Activated CD8-positive, alpha-beta T cell treated with anti-CD3 and anti-CD28 coated beads, Interleukin-2, amount 10 ng/mL, durations not matched to agents 7 days and 5 days (primary cell): Measurements from ENCODE around the gene TSPAN15. TPM values are rescaled to one million over a fixed set of nuclear protein-coding genes. Genes with fewer than 3 reads are reported as not detected.

Experiments
- ATAC-seq: fragments of 150-1000 bp; cut with Tn5 transposase; one replicate; pipeline ENCODE4 v1.10.0; 2021; ENCODE audit warnings: moderate library complexity
- CTCF ChIA-PET: fragments of 350-600 bp; sonication (Branson Sonifier 250); formaldehyde crosslinking; loops from one replicate; lab custom pipeline; 2021; ENCODE audit warnings: antibody characterized with exemption; lab: Charles Lee
- POLR2A ChIA-PET: fragments of 350-600 bp; sonication (Branson Sonifier 250); formaldehyde crosslinking; loops from one replicate; lab custom pipeline; 2021; ENCODE audit warnings: antibody characterized with exemption; lab: Charles Lee
- DNase-seq: peaks from one replicate; pipeline ENCODE4 v3.0.0-alpha.2; 2020
- H3K27ac Mint-ChIP-seq: one replicate; pipeline ENCODE4 v1.8.0; 2021; ENCODE audit warnings: mild to moderate bottlenecking, mixed read lengths
- H3K27me3 Mint-ChIP-seq: one replicate; pipeline ENCODE4 v1.8.0; 2021; ENCODE audit warnings: low read depth, mixed read lengths
- H3K36me3 Mint-ChIP-seq: one replicate; pipeline ENCODE4 v1.8.0; 2021; ENCODE audit warnings: low read depth, mixed read lengths
- H3K4me1 Mint-ChIP-seq: one replicate; pipeline ENCODE4 v1.8.0; 2021; ENCODE audit warnings: low read depth, mixed read lengths
- H3K4me3 Mint-ChIP-seq: one replicate; pipeline ENCODE4 v1.8.0; 2021; ENCODE audit warnings: mild to moderate bottlenecking, mixed read lengths
- H3K9me3 Mint-ChIP-seq: one replicate; pipeline ENCODE4 v1.8.0; 2022; ENCODE audit warnings: mixed read lengths; ENCODE audit not compliant: insufficient read depth
- total RNA-seq, 2 experiments: library from RNA; stranded (reverse); gene quantifications; one replicate each; pipeline ENCODE4 v1.2.3, GENCODE V29; 2021

TSPAN15 gene
- total RNA-seq, 2 experiments from 2014 or later = 3.8 to 4.7 TPM

GRCh38 chr10:69434169-69434568, 17.1 kb upstream of the TSPAN15 start:
- Mint-ChIP-seq H3K4me3 (no peak overlapping the region), H3K36me3 (no peaks in the 10 kb centered on the region), H3K9me3 (no peaks in the 10 kb centered on the region), H3K4me1 (no peaks in the 10 kb centered on the region), H3K27ac (no peak overlapping the region), H3K27me3 (peaks cover 25% of the 10 kb centered on the region)
- DNase-seq (no peak), ATAC-seq (no peak)
- POLR2A ChIA-PET = interaction anchor here (0.9 kb wide), 1 partner anchor 71 kb away, joined by 3 read pairs; no protein-coding TSS in a partner anchor
- CTCF ChIA-PET = interaction anchor here (1.2 to 1.6 kb wide), 2 partner anchors 26 to 73 kb away, joined by 3 read pairs; no protein-coding TSS in a partner anchor

- Mint-ChIP-seq H3K9me3 (no peaks in the 10 kb centered on the region), H3K27me3 (peaks cover 27% of the 10 kb centered on the region), H3K36me3 (no peaks in the 10 kb centered on the region), H3K4me3 (no peak overlapping the region), H3K27ac (no peak overlapping the region), H3K4me1 (peaks cover 2% of the 10 kb centered on the region)
- DNase-seq (no peak), ATAC-seq (no peak)
- ChIA-PET POLR2A (no interaction called here), CTCF (interaction anchor here (1.2 to 1.6 kb wide), 2 partner anchors 27 to 72 kb away, joined by 3 read pairs; no protein-coding TSS in a partner anchor)
These were observed 16.3 kb upstream of the TSPAN15 start for GRCh38 chr10:69434926-69435325.

DNA sequence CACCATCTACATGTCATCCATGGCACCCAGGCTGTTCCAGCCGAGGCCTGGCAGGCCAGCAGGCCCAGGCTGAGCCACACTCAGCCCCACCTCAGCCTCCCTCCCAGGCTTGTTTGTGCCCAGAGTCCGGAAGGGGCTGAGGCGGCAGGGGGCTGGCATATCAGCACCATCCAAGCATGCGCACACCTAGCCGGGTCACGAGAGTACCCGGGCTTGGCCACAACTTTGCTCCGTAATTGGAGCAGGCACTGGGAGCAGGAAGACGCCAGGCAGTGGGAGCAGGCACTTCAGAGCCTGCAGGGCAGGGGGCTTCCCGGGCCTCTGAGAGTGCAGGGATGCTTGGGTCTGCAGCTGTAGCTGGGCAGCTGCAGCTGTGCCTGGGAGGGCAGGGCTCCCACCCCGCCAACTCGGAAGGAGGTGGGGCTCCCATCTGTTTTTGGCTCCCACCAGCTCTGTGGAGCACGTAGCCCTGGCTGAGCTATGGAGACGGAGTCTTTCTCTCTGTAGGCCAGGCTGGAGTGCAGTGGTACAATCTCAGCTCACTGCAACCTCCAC, 15.2 kb upstream of the TSPAN15 start:
- Mint-ChIP-seq H3K27me3 (peaks cover 30% of the 10 kb centered on the region), H3K4me1 (peaks cover 4% of the 10 kb centered on the region), H3K9me3 (no peaks in the 10 kb centered on the region), H3K36me3 (no peaks in the 10 kb centered on the region), H3K4me3 (no peak overlapping the region), H3K27ac (no peak overlapping the region)
- ATAC-seq (no peak), DNase-seq (no peak)
- POLR2A ChIA-PET = no interaction called here
- CTCF ChIA-PET = interaction anchor here (0.7 kb wide), 1 partner anchor 13 kb away, joined by 3 read pairs; no protein-coding TSS in a partner anchor

GRCh38 chr10:69437321-69438259, 13.7 kb upstream of the TSPAN15 start:
- Mint-ChIP-seq H3K9me3 (no peaks in the 10 kb centered on the region), H3K4me3 (no peak overlapping the region), H3K4me1 (peaks cover 4% of the 10 kb centered on the region), H3K27me3 (peaks cover 33% of the 10 kb centered on the region), H3K27ac (no peak overlapping the region), H3K36me3 (no peaks in the 10 kb centered on the region)
- POLR2A ChIA-PET = no interaction called here
- CTCF ChIA-PET = no interaction called here
- DNase-seq (no peak), ATAC-seq (no peak)

DNA sequence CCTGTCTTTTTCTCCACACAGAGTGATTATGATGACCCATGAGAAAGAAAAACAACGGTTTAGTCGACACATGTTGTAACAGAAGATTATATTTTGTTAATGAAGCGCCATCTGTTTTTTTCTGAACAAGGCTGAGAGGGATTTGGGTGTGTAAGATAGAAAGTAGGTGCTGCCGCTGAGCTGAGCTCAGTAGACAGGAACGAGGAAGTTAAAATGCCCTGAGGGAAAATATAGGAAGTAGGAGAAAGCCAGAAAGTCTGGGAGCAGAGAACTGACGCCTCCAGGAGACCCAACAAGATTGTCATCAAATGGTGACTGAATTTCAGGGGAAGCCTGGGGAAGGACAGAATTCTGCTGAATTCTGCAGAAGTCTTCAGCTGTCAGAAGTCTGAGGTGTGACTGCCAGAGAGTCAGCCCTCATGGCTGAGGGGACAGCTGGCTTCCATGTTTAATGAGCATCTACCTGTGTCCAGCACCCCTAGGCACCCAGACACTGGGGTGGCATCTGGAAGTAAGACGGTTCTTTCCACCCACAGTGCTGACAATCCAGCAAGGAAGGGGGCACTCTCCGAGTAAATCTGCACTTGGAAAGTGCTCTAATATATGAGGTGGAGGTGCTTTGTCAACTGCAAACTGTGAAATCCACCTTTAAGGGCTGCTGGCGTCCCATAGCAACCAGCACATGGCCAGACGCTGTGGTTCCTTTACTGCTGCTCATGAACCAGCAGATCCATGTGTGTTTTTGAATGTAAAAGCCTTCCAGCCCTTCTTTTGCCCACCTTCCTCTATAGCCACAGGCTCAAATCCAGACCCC, 12.5 kb upstream of the TSPAN15 start:
- H3K27ac Mint-ChIP-seq = no peak overlapping the region
- CTCF ChIA-PET = interaction anchor here (1.1 kb wide), 1 partner anchor 13 kb away, joined by 3 read pairs; no protein-coding TSS in a partner anchor
- H3K9me3 Mint-ChIP-seq = no peaks in the 10 kb centered on the region
- H3K4me1 Mint-ChIP-seq = peaks cover 4% of the 10 kb centered on the region
- peaks cover 28% of the 10 kb centered on the region for H3K27me3 Mint-ChIP-seq
- POLR2A ChIA-PET = no interaction called here
- ATAC-seq = no peak
- no peak for DNase-seq
- H3K36me3 Mint-ChIP-seq = no peaks in the 10 kb centered on the region
- no peak overlapping the region for H3K4me3 Mint-ChIP-seq

GRCh38 chr10:69439350-69439739, 11.9 kb upstream of the TSPAN15 start:
- ATAC-seq (no peak), DNase-seq (no peak)
- Mint-ChIP-seq H3K9me3 (no peaks in the 10 kb centered on the region), H3K4me3 (no peak overlapping the region), H3K27me3 (peaks cover 26% of the 10 kb centered on the region), H3K27ac (no peak overlapping the region), H3K4me1 (peaks cover 4% of the 10 kb centered on the region), H3K36me3 (no peaks in the 10 kb centered on the region)
- ChIA-PET POLR2A (no interaction called here), CTCF (interaction anchor here (1.1 to 1.6 kb wide), 2 partner anchors 11 to 14 kb away, joined by 3 to 6 read pairs; no protein-coding TSS in a partner anchor)

- Mint-ChIP-seq H3K27ac (no peak overlapping the region), H3K4me1 (peaks cover 4% of the 10 kb centered on the region), H3K27me3 (peaks cover 28% of the 10 kb centered on the region), H3K9me3 (no peaks in the 10 kb centered on the region), H3K4me3 (no peak overlapping the region), H3K36me3 (no peaks in the 10 kb centered on the region)
- ATAC-seq (no peak), DNase-seq (no peak)
- CTCF ChIA-PET = interaction anchor here (0.7 to 1.6 kb wide), 4 partner anchors 9 to 67 kb away, joined by 3 to 6 read pairs (median 4); no protein-coding TSS in a partner anchor
- POLR2A ChIA-PET = no interaction called here
These were observed 11.3 kb upstream of the TSPAN15 start for GRCh38 chr10:69439813-69440506.

GRCh38 chr10:69443354-69443753, 7.9 kb upstream of the TSPAN15 start:
- ATAC-seq = no peak
- POLR2A ChIA-PET = no interaction called here
- CTCF ChIA-PET = no interaction called here
- no peaks in the 10 kb centered on the region for H3K36me3 Mint-ChIP-seq
- H3K4me1 Mint-ChIP-seq = peaks cover 4% of the 10 kb centered on the region
- H3K27ac Mint-ChIP-seq = no peak overlapping the region
- no peak overlapping the region for H3K4me3 Mint-ChIP-seq
- DNase-seq = no peak
- no peaks in the 10 kb centered on the region for H3K9me3 Mint-ChIP-seq
- peaks cover 31% of the 10 kb centered on the region for H3K27me3 Mint-ChIP-seq

- H3K27me3 Mint-ChIP-seq = peaks cover 27% of the 10 kb centered on the region
- H3K36me3 Mint-ChIP-seq = no peaks in the 10 kb centered on the region
- no peaks in the 10 kb centered on the region for H3K9me3 Mint-ChIP-seq
- DNase-seq = no peak
- POLR2A ChIA-PET = no interaction called here
- H3K27ac Mint-ChIP-seq = no peak overlapping the region
- H3K4me1 Mint-ChIP-seq = peaks cover 13% of the 10 kb centered on the region
- no peak for ATAC-seq
- no peak overlapping the region for H3K4me3 Mint-ChIP-seq
- CTCF ChIA-PET = no interaction called here
These were observed 6.2 kb upstream of the TSPAN15 start for GRCh38 chr10:69445041-69445440.

DNA sequence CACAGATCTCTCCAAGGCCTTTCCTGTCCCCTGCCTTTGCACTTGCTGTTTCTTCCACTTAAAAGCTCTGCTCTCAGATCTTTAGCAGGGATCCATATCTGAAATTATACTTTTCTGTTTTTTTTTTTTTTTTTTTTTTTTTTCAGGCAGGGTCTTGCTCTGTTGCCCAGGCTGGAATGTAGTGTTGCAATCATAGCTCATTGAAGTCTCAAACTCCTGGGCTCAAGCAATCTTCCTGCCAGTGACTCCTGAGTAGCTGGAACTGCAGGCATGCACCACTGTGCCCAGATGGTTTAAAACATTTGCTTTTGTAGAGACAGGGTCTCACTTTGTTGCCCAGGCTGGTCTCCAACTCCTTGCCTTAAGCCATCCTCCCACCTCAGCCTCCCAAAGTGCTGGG, 5.0 kb upstream of the TSPAN15 start:
- CTCF ChIA-PET = interaction anchor here (1.0 to 1.5 kb wide), 2 partner anchors 11 to 19 kb away, joined by 3 to 7 read pairs; no protein-coding TSS in a partner anchor
- no peak for DNase-seq

GRCh38 chr10:69446650-69447151, 4.6 kb upstream of the TSPAN15 start:
- Mint-ChIP-seq H3K36me3 (no peaks in the 10 kb centered on the region), H3K4me3 (no peak overlapping the region), H3K27me3 (peaks cover 23% of the 10 kb centered on the region), H3K4me1 (peaks cover 20% of the 10 kb centered on the region), H3K27ac (no peak overlapping the region), H3K9me3 (no peaks in the 10 kb centered on the region)
- POLR2A ChIA-PET = no interaction called here
- ATAC-seq (no peak), DNase-seq (no peak)
- CTCF ChIA-PET = interaction anchor here (1.0 to 1.5 kb wide), 3 partner anchors 10 to 34 kb away, joined by 3 to 7 read pairs (median 3); no protein-coding TSS in a partner anchor

More for the DNA sequence above, 5.0 kb upstream of the TSPAN15 start:
- no peak overlapping the region for H3K4me3 Mint-ChIP-seq
- ATAC-seq = no peak
- peaks cover 24% of the 10 kb centered on the region for H3K27me3 Mint-ChIP-seq
- peaks cover 17% of the 10 kb centered on the region for H3K4me1 Mint-ChIP-seq
- POLR2A ChIA-PET = no interaction called here
- H3K9me3 Mint-ChIP-seq = no peaks in the 10 kb centered on the region
- no peaks in the 10 kb centered on the region for H3K36me3 Mint-ChIP-seq
- no peak overlapping the region for H3K27ac Mint-ChIP-seq
